NCI-H1417 (cell line): ENCODE data around the gene APBA2.
A peak's percentile ranks its signal among the peaks of the same experiment; 100 is the strongest.

Experiments used
- DNase-seq, 3 experiments: peaks; one replicate each; lab custom pipeline; 2025; lab: John Stamatoyannopoulos, UW

The APBA2 gene

DNA sequence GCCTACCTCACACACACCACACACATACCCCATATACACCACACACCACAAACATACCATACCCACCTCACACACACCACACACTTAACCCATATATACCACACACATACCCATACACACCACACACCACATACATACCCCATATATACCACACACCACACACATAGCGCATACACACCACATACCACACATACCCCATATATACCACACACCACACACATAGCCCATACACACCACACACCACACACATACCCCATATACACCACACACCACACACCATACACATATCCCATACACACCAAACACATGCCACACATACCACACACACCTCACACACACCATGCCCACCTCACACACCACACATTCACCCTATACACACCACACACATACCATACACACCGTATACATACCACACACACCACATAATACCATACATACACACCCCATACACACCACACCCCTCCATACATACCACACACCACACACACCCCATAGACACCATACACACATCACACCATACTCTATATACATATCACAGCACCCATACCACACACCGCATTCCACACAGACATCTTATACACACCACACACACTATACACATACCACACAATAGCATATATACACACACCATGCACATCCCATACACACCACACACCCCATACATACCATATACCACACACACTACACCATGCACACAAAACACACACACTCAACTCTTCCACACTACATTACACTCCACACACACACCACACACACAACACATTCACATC, 29.5 kb downstream of the APBA2 start:
- DNase-seq = no peak

DNA sequence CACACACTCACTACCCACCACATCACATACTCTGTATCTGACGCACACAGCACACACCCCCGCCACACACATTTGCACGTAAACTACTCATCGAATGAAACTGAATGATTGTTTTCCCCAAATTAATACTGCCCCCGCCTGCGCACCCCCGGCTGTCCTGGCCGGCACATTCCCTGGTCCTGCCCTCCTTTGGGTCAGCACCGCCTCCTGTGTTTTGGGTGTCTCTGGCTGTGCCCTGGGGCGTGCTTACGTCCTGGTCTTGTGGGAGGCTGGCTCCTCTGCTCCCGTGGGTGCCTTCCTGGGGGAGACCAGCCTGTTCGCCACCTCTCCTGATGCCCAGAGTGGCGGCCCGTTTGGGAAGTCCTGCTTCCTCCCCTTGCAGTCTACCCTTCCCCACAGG, 30.2 kb downstream of the APBA2 start:
- DNase-seq = no peak

DNA sequence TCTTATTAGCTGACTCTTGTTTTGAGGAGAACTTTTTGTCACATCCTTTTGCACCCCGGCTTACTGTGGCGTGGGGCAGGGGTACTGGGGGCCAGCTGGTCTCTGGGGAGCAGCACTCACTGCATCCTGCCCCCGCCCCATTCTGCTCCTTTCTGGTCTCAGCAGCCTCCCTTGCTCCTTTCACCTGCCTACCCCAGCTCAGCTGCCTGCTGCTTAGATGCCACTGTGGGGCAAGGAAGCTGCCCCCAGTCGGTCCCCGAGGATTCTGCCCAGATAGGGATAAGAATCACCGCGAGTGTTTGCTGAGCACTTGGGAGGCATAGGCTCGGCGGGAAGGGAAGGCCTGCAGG, 32.0 kb downstream of the APBA2 start:
- no peak for DNase-seq

DNA sequence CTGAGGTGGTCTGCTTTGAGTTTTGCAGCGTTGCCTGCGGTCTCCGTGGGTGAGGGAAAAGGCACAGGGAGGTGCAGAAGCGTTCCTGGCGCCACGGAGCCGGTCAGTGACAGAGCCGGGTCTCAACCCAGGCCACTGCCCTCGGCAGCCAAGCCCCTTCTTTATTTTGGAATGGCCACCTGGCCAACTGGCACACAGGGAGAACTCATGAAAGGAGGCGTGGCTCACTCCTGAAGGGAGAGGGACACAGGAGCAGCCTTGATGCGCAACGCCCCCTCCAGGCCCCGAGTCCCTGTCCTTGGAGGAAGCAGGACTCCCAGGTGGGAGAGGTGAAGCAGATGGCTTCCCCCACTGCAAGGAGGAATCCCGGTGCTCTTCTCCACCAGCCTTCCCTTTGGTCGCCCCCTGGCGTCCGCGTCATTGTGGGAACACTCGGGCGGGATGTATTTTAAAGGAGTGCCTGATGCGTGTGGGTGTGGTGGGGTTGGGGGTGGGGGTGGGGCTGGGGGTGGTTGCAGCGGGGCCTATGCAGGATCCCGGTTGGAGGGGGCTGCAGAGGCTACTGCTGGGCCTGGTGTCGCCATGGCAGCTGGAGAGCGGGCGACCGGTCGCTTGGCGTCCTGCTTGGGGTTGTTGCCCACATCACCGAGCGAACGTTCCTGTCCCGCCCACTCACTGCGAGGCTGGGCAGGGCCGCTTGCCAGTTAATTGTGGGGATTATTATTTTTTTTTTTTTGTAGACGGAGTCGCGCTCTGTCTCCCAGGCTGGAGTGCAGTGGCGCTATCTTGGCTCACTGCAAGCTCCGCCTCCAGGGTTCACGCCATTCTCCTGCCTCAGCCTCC, 32.6 kb downstream of the APBA2 start:
- no peak for DNase-seq

DNA sequence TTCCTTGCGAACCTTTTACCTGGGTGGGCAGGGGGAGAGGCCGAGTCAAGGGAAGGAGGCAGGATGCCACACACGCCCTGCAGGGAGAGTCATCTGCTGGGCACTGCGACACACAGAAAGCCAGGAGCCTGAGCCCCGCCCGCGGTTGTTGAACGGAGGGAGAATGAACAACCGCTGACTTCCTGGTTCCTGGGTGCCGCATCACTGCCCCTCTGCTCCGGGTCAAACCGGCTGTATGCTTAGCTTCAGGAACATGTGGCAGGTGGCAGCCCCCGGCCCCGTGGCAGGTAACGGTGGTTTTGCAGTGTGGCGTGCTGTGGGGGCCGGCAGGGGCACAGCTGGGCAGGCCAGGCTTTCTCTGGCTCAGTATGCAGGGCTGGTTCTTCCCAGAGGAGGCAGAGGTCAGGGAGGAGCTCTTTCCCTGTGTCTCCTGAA, 33.4 kb downstream of the APBA2 start:
- DNase-seq = no peak

DNA sequence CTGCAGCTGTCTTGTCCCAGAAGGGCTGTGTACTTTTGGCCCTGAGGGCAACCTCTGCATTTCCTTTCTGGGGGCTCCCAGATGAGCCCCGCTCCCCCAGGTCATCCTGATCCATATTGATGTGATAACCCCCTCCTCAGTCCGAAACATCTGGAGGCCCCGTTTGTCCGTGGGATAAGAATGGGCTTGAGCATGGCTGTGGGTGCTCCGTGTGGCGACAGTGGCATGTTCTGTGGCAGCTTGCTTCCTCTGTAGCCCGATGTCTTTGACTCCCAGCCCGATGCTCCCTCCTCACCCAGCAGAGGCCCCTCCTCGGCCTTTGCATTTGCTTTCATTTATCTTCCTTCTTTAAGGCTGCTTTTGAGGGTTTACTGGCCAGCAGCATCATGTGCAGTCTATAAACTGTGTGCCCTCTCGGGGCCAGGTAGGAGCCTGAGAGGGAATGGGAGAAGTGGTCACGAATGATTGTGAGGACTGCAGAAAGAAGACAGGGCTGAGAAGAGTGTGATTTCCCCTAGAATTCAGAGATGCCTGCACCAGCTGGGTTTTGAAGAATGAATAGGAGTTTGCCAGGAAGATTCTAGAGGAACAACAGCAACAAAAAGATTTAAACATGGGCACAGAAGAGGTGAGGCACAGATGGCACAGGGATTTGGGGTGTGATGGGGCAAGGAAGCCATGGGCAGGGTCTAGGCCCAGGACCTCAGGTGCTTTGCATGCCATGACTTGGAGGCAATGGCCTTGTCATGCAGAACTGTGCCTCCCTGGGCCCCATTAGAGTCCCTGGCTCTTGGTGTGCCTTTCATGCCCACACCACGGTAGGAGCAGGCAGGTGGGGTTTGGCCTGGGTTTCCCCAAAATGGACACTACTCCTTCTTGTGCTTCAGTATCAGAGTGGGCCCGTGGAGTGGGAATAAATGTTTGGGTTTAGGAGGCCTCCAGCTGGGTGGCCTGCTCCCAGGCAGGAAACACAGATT, 34.2 kb downstream of the APBA2 start:
- DNase-seq = no peak

DNA sequence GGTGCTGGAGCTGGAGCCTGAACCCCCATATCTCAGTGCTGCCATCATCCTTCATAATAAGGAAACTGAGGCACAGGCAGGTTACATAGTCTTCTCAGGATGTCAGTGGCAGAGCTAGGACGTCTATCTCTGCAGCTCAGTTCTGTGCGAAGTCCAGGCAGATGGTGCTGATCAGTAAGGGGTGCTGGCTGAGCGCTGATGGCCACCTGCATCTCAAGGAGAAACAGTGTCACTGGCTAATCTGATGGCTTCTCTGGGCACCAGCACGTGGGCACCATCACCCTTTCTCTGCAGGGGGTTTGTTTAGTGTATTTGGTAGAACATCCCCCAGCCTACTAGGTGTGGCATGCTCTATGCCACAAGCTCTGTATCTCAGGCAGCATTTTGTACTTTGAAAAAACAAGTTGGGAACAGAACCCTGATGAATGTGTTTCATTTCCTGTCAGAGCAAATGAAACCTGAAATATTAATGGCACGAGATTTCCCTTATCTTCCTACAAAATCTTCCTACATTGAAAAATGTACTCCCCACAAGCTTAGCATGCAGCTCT, 35.1 kb downstream of the APBA2 start:
- no peak for DNase-seq

DNA sequence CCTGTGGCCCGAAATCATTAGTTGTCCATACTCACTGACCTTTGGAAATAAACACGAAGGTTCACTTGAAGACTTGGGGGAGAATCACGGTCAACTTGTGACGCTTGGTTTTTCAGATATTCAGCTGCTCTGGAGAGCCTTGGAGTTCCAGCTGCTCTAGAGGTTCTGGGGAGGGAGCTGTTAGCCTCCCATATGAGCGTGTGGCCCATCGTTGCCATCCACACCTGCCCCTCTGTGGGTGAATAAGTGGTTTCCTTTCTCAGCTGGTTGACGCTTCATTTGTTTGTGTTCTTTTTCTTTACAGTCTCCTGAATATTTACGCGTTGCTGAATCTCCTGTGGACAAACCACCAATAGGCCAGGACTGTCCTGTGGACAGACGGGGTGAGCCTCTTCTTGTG, 35.6 kb downstream of the APBA2 start:
- DNase-seq = peak in 2 of 3 experiments; percentile 15 to 37

DNA sequence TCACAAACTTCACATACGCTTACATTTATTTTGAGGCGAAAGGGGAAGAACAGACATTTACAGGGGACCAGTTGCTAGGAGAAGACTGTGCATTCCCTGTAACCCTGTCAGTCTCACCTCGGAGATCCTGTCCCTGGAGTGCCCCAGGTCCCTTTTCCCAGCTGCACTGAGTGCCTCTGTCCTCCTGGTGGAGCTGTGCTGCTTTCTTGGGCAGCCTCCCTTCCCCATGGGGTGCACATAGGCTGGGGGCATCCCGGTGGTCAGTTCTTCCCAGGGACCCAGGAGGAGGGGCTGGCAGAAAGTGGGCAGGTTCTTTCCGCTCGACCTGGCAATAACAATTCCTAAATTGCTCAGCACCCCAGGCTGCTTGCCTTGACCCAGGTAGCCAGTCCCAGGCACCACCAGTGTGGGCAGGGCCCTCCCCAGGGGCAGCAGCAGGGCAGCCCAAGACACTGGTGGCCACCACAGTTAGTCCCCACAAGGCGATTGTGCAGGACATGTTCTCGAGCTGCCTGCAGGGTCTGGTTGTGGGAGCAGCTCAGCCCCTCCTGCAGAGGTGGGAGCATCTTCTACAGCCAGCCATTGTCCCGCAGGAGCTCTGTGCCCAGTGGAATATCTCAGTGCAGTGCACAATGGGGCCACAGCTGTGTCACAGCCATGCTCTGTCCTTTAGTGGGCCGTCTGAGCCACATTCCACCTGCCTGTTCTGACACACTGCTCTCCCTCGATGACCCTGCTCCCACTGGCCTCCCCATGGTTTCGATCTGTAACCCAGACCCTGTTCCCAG, 36.3 kb downstream of the APBA2 start:
- DNase-seq = no peak

DNA sequence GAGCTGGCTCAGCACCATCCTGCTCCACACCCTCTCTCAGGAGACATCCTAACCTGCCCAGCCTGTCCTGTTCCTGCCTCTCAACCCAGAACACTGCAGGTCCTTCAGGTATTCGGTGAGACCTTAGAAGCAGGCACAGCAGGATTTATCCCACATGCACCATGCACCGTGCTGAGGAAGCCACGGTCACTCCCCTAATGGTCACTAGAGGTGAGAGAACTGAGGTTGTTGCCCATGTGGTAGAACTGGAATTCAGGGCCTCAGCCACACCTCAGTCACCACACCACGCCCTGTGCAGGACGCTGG, 36.9 kb downstream of the APBA2 start:
- DNase-seq = no peak

DNA sequence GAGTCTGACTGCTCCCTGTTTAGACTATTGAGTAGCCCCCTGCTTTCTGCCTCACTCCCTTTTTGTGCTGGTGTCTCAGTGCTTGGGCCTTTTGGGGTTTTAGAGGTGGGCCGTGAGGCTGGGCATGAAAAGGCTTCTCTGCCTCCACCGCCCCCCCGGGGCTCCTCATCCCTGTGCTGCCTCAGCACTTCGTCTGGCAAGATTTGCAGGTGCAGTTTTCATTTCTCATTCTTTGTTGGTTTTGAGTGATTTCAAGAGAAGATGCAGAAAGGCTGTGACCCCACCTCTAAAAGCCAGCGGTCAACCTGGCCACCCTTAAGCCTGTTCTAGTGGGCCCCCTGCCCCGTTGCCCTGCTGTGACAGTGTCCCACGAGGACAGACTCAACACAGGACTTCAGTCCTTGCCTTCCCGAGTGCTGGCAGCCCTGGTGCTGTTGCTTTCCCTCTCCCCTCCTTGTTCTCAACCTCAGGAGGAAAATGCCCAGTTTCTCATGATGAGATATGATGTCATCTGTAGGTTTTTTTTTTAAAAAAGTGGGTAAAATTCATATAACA, 38.0 kb downstream of the APBA2 start:
- DNase-seq = no peak

DNA sequence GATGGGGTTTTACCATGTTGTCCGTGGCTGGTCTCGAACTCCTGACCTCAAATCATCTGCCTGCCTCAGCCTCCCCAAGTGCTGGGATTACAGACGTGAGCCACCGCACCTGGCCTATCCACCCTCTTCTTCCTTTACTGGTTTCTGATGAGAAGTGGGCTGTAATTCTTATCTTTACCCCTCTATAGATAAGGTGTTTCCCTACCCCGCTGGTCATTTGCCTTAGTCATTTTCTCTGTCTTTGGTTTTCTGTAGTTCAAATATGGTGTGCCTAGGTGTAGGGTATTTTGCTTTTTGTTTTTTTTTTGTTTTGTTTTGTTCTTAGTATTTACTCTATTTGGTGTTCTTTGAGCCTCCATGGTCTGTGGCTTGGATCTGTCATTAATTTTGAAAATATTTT, 41.3 kb downstream of the APBA2 start:
- DNase-seq = no peak

DNA sequence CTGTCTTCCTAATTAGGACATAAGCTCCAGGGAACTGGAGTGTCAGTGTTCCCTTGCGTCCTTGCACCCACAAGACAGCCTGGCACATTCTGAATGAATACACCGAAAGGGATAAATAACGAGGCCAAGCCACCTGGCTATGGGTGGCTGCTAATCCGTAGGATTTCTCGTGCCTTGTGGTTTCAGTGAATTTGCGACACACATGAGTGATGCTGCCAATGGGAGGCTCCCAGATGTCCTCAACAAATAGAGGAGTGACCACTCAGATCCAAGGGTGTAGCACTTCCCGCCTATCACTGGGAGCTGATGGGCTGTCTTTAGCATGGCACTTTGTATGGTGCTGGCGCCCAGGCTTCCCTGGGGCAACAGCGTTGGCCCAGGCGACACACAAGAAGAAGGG, 43.4 kb downstream of the APBA2 start:
- DNase-seq = no peak

DNA sequence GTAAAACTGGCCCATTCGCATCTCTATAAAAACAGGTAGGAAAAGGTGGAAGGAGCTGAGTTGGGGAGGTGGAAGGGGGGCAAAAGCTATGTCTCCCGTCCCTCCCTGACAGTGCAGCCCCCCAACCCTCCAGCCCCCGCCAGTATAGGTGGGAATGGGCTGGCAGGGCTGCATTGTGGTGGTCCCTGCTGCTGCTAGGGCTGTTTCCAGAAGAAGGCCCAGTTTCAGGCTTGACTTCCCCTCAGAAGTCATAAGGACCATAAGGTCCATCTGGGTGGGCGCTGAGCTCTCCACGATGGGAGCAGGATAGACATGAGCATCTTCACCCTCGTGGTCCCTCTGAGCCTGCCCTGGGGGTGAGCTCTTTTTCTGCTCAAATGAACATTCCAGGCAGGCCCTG, 44.2 kb downstream of the APBA2 start:
- DNase-seq = no peak

DNA sequence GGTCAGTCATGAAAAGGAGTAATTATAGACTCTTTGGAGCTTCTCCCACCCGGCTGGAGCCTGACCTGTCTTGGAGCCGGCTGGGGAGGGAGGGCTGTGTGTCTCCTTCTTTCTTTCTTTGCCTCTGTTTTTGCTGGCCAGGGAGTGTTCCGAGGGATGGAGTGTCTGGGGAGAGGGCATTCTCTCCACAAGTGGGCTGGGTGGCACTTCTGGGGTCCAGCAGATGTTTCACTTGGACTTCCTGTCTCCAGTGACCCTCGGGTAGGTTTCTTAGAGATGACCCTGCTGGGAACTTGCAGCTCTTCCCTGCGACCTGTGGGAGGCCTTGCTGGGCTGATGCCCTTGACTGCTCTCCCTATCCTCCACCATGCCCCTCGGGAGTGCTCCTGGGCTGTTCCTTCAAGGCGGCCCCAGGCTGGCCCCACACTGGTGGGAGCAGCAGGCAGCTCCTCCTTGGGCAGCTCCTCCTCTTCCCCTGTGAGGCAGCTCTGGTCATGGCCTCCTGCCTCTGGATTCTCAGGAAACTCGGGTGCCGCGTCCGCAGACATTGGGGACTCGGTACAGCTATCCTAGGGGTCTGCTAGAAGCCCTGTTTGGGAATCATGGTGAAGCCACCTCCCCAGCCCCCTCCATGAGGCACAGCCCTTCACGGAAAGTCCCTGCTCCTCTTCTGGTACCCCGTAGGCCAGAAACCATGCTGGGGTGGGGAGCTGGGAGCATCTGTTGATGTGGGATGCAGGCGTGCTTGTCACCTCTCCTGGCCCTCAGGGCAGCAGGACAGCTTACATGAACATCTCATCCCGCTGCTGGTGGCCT, 44.9 kb downstream of the APBA2 start:
- no peak for DNase-seq

DNA sequence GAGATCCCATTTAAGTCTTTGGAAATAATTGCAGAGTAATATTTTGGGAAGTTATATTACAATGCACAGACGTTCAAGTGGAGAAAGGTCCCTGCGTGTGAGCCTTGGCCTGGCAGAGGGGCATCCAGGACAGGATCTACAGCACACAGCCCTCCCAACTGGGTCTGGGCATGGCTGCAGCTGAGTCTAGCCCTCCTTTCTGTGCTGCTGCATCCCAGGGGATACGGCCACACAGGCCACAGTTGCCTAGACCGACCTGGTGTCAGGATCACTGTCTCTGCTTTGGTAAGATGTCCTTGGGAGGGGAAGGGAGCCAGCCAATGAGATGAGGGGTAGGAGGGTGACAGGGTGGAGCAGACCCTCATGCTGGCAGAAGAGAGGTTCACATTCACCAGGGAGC, 46.1 kb downstream of the APBA2 start:
- DNase-seq = no peak

DNA sequence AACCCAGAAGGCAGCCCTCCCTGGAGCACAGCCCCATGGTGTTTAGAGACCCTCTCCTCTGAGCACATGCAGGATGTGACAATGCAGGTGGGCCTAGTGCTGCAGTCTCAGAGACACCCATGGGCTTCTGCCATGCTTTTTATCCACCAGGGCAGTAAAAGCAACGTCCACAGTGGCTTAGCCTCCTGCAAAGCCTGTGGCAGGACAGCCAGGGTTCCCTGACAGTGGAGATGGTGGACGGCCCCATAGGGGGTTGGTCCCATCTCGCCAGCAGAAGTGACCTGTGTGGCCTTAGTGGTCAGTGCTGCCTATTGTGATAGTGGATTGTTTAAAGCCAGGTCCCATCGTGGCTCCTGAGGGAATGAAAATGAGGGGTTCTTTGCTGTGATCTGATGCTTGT, 46.6 kb downstream of the APBA2 start:
- no peak for DNase-seq

DNA sequence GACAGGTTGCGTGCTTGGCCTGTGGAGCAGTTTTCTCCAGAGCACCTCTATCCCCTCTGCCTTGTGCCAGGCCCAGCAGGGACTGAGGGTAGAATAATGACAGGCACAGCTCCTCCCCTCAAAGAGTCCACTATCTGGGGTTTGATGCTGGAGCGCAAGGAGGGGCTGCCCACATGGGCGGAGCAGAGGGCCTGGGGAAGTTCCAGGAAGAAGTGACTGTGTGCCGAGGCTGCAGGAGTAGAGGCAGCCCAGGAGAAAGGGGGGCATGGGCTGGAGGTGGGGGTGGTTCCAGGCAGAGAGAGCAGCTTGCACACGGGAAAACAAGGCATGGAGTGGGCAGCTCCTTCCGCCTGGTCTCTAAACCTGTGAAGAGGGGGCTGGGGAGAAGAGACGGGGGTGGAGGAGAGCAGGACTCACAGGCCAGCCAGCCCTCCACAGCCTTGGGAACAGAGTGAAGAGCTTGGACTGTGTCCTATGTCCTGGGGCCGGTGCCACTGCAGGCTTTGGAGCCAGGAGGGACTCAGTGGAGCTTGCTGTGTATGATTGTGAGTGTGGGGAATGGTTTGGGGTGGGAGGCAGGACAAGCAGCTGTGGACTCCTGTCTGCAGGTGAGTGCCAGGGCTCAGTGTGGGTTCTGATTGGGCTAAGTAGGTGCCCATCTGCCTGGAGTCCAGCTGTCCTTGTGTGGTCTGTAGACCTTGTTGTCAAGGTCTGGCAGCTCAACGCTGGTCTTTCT, 48.1 kb downstream of the APBA2 start:
- DNase-seq = no peak

DNA sequence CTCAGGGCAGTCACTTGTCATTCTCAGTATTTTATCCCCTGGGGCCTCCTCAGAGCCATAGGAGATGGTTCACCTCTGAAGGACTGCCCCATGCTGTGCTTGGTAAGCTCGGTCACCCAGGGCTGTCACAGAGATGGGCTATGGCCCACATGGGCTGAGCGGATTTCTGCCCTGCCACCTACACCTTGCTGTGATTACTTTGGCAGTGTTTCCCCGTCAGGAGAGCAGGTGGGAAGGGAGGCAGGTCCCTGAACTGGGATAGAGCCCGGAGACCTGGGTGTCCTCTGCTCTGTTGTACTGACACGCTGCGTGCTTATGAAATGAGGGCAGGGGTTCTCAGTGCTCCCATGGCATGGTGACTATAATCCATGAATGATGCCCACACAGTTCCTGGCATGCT, 48.9 kb downstream of the APBA2 start:
- no peak for DNase-seq

DNA sequence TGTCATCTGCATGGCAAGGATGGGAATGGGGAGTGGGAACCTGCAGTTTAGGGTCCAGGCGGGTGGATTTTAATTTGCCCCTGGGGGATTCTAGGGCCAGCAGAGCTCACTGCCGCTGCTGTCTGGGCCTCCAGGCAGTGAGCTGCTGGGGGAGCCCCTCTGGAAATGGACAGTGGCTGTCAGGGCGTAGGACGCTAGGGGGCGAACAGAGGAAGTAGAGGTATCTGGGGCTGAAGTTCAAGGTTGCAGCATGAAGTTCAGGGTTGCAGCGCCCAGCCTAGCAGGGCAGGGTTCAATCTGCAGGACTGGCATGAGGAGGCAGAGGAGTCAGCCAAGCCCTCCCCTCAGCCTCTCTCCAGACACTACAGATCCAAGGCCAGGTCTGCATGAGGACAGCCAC, 49.5 kb downstream of the APBA2 start:
- DNase-seq = no peak
